NCI-H510A (cell line): Measurements from ENCODE around the gene CDC42BPA.

Experiments
- DNase-seq: peaks from one replicate; lab custom pipeline; 2025; lab: John Stamatoyannopoulos, UW

CDC42BPA gene

DNA sequence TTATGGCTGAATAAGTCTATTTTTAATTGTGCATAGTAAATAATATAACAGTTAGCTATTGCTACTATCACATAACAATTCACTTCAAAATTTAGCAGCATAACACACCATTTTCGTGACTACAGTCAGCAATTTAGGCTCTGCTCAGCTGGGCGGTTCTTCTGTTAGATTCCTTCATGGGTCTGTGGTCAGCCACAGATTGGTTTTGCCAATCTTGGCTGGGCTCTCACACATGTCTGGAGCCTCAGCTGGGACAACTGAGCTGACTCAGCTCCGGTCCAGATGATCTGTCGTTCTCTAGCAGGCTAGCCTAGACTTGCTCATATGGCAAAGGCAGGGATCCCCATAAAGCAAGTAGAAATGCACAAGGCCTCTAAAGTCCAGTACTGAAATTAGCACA lies 15.1 kb upstream of the CDC42BPA start:
- DNase-seq = no peak

- DNase-seq = no peak
Measured at GRCh38 chr1:227330279-227331076, 12.2 kb upstream of the CDC42BPA start.

- DNase-seq = no peak
Measured at GRCh38 chr1:227328405-227329019, 10.2 kb upstream of the CDC42BPA start.

GRCh38 chr1:227325156-227325555 lies 6.9 kb upstream of the CDC42BPA start:
- DNase-seq = no peak

- no peak for DNase-seq
Measured at GRCh38 chr1:227323967-227324268, 5.6 kb upstream of the CDC42BPA start.

DNA sequence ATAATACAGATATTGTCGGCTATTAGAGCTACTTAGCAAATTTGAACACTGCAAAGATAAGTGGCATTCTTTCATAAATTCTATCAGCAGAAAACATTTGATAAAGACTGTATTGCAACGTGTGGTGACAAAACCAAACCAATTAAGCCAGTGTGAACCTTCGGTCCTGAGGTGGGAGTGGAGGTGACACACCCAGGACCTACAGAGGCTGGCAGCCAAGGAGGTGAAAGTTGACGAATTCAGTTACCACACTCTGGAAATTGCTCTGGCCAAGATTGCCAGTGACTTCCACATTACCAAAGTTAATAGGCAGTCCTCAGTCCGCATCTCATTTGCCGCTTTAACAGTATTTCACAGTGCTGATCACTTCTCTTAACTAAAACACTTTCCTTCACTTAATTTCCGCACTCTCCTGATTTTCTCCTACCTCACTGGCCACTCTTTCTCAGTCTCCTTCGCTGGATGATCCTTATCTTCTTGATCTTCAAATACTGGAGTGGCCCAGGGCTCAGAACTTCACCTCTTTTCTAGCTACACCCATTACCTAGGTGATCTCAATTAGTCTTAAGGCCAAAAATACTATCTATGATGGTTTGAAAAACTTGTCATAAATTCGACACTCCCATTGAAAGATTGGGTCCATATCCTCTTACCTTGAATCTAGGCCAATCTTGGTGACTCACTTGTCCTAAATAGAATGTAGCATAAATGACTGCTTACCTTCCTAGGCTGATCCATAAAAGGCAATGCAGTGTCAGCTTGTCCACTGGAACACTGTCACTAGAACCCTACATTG lies 5.1 kb upstream of the CDC42BPA start:
- DNase-seq = no peak

GRCh38 chr1:227322376-227322775 lies 4.1 kb upstream of the CDC42BPA start:
- DNase-seq = no peak

- no peak for DNase-seq
Measured at GRCh38 chr1:227321035-227321434, 2.7 kb upstream of the CDC42BPA start.

DNA sequence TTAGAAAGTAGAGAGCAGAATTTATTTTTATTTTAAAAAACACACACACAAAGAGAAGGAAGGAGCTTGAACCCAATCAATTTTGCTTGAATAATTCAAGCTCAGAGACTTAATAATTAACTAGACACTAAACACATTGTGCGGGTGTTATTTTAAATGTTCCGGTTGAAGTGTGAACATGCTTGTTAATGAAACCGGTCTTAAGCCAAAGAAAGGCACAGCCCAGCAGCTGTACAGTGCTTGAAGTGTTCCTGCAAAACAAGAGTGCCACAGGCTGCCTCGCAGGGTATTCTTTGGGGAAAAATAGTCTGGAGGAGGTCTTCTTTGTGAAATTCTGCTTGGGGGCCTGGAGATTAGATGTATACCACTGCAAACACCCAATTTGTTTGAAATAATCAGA lies 2.2 kb upstream of the CDC42BPA start:
- DNase-seq = no peak

- DNase-seq = peak; percentile 38
Measured at GRCh38 chr1:227318853-227319607, 738 bp upstream of the CDC42BPA start.

- DNase-seq = peak; percentile 32
Measured at GRCh38 chr1:227317523-227318015, 723 bp downstream of the CDC42BPA start.

DNA sequence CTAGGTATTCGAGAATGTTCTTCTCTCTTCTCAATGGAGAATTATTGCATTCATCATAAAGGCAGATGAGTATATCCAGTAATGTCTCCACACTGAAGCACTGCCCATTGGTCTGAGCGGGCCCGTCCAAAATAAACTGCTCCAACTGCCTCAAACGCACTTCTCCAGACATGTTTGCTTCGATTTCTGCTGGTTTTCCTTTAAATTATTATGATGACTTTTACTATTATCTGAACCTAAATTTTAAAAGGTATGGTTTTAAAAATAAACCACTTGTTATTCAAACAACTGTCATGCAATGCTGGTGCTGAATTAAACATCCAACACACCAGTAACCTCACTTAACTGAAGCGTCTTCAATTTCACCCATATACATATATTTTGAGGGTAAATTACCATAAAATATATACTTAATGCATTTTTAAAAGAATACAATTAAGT lies 1.3 kb downstream of the CDC42BPA start:
- DNase-seq = no peak

DNA sequence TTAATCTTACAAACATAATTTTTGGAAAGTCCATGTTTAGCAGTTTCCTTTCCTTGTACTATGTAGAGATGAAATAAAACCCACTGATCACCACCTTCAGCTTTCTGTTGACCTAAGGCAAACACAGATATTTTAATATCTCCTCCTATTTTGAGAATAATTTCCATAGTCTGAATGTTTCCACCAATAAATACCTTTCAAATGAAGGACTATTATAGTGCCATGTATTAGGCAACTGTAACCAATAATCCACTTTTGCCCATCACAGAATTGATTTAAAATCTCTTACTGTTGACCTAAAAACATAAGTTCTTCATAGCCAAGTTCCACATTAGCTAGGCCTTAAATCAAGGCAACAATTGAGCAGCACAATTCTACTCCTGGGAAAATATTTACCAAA lies 1.8 kb downstream of the CDC42BPA start:
- no peak for DNase-seq

DNA sequence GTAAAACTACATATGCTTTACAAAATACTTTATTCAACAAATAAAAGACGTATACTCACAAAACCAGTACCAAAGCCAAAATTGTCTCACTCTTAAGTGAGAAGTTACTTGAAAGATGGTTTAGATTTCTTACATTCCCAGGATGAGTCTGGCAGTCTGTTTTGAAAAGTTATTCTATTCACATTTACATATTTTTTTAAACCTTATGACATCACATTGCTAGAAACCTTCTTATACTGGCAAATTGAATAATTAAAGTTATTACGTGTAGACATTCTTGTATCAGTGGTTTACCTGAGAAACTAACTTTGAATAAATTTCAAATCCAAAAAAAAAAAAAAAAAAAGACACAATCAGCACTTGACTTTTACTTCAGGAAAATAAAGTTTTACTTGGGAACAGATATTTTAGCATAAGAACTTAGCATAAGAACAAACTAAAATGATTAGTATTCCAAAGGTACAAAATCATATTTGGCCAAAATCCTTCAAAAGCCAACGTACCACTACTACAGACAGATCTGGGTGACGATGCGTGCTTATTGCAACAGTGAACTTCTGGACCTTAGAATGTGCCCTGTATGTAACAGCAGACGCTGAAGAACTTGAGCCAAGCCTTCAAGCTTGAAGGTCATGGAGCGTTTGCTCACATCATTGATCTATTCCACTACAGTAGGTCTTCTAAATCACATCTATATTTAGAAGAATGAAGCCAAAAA lies 2.5 kb downstream of the CDC42BPA start:
- DNase-seq = no peak

- no peak for DNase-seq
Measured at GRCh38 chr1:227314014-227314848, 4.1 kb downstream of the CDC42BPA start.

DNA sequence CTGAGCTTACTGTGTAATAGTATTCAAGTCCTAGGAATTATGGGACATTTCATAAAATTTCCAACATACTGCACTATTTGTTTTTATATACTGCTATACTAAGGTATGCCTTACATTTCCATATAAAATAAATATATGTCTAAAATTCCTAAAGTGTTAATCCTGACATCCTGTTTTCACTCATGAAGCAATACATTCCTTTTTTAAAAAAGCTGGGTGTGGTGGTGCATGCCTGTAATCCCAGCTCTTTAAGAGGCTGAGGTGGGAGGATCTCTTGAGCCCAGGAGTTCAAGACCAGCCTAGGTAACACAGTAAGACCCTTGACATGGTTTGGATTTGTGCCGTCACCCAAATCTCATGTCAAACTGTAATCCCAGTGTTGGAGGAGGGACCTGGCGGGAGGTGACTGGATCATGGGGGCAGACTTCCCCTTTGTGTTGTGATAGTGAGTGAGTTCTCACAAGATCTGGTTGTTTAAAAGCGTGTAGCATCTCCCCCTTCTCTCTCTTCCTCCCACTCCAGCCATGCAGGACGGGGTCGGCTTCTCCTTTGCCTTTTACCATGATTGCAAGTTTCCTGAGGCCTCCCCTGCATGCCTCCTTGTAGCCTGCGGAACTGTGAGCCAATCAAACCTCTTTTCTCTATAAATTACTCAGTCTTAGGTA lies 5.8 kb downstream of the CDC42BPA start:
- DNase-seq = no peak

DNA sequence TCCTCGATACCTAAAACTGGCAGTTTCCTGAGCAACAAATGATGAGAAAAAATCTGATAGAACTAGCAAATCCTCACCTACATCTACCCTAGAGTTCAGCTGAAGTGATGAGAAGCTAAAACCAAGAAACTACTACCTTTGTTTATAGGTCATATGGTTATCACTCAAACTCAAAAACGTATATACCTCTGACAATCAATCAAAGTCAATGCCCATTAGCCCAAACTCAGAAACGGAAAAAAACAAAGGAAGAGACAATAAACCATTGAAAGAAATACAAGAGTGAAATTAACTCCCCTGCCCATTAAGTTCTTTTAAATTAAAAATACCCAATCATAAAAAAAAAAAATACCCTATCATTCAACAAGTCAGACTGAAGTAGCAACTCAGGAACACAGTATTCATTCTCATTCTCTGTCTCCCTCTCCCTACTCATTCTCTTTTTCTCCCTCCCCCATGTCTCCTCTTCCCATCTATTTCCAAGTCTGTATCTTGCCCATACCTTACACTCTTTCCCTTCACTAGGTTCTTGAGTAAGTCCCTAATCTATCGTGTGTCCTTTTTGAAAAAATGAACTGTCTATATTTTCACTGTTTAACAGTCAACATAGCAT lies 6.8 kb downstream of the CDC42BPA start:
- no peak for DNase-seq

DNA sequence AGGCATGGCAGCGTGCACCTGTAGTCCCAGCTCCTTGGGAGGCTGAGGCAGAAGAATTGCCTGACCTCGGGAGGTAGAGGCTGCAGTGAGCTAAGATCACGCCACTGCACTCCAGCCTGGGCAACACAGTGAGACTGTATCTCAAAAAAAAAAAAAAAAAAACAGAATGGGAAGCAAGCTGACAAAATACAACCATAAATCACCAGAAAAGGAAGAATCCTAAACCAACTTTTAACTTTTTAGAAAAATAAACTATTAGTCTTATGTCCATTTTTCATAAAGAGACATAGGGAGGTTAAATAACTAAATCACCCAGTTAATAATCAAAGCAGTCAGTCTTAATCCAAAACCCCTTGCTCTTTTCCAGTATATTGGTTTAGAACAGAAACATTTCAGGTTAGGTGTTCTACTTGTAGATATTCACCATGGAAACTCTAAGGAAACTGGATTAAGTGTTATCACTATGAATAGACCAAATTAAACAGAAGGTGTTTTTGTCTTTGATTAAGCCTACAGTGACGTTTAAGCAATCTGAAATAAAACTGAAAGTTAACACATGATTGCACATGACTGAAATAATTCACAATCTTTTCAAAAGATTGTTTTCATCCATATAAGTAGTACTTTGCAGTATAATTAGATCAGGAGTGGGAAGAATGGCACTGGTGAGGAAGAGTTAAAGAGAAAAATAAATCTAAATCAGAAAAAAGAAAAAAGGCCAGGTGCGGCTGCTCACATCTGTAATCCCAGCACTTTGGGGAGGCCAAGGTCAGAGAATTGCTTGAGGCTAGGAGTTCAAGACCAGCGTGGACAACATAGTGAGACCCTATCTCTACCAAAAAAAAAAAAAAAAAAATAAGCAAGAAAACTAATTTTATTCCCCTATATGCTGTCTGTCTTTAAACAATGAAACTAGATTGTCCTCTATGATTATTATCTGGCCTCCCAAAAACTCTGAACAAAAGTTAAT lies 9.6 kb downstream of the CDC42BPA start:
- no peak for DNase-seq
